B cell (primary cell): Measurements from ENCODE around the gene ZNF132. TPM values are rescaled to one million over a fixed set of nuclear protein-coding genes. Genes with fewer than 3 reads are reported as not detected.

Source experiments
- ATAC-seq: fragments of 200-7000 bp; cut with Tn5 transposase; one replicate; pipeline ENCODE4 v1.10.0; 2021; ENCODE audit warnings: low read depth, mild to moderate bottlenecking, moderate number of reproducible peaks, moderate library complexity
- CTCF ChIA-PET: fragments of 350-600 bp; sonication (Branson Sonifier 250); formaldehyde crosslinking; loops from one replicate; lab custom pipeline; 2021; ENCODE audit warnings: antibody characterized with exemption, inconsistent platforms; lab: Charles Lee
- POLR2A ChIA-PET: fragments of 350-600 bp; sonication (Branson Sonifier 250); formaldehyde crosslinking; loops from one replicate; lab custom pipeline; 2021; ENCODE audit warnings: antibody characterized with exemption; lab: Charles Lee
- DNase-seq: peaks from one replicate; pipeline ENCODE4 v3.0.0; 2013
- H2AFZ ChIP-seq: 2 replicates; pipeline ENCODE4 v1.6.1; 2012; ENCODE audit warnings: mild to moderate bottlenecking, low read depth, low read length; ENCODE audit not compliant: insufficient read depth, poor library complexity, severe bottlenecking
- H3K27ac ChIP-seq, 2 donors: 1 replicate in 1 of 2; 2 replicates in 1 of 2; pipeline ENCODE4 v1.5.1; 2012 to 2013; ENCODE audit warnings: low read length in 2 of 2, mild to moderate bottlenecking in 2 of 2, moderate library complexity in 1 of 2
- H3K27me3 ChIP-seq, 4 experiments: fragments of 200-600 bp in 1 of 4; sonication (generic) in 1 of 4; replicated peaks in 1 of 4; 1 replicate in 2 of 4; 2 replicates in 2 of 4; pipeline versions ENCODE4 v1.6.1 to v1.7.0; 2013 to 2016; ENCODE audit warnings: low read length in 3 of 4, mild to moderate bottlenecking in 2 of 4, mixed read lengths in 1 of 4, moderate library complexity in 1 of 4; ENCODE audit not compliant: insufficient read depth in 4 of 4, control insufficient read depth in 3 of 4; ENCODE audit errors: control extremely low read depth in 1 of 4
- H3K36me3 ChIP-seq, 2 experiments: replicated peaks in 1 of 2; 1 replicate in 1 of 2; 2 replicates in 1 of 2; pipeline versions ENCODE4 v1.6.1 to v1.7.1; 2013; ENCODE audit warnings: low read length in 1 of 2; ENCODE audit not compliant: insufficient read depth in 2 of 2, control insufficient read depth in 1 of 2; ENCODE audit errors: control extremely low read depth in 1 of 2, extremely low read depth in 1 of 2
- H3K4me1 ChIP-seq, 2 donors: fragments of 200-600 bp in 1 of 2; sonication (generic) in 1 of 2; 1 replicate in 1 of 2; 2 replicates in 1 of 2; pipeline versions ENCODE4 v1.5.1 to v1.6.1; 2013 to 2017; ENCODE audit warnings: low read length in 2 of 2; ENCODE audit not compliant: control insufficient read depth in 2 of 2, insufficient read depth in 2 of 2
- H3K4me2 ChIP-seq: replicated peaks from 2 replicates; pipeline ENCODE3; 2012; ENCODE audit warnings: mild to moderate bottlenecking, low read depth, low read length; ENCODE audit not compliant: poor library complexity, severe bottlenecking
- H3K4me3 ChIP-seq, 5 experiments: fragments of 200-600 bp in 1 of 5; sonication (generic) in 1 of 5; 1 replicate in 3 of 5; 2 replicates in 2 of 5; pipeline versions ENCODE4 v1.5.1 to v1.7.0; 2011 to 2016; ENCODE audit warnings: low read length in 4 of 5, mild to moderate bottlenecking in 4 of 5, low read depth in 2 of 5, control low read depth in 1 of 5, moderate library complexity in 1 of 5; ENCODE audit not compliant: insufficient read depth in 1 of 5; ENCODE audit errors: control extremely low read depth in 1 of 5, extremely low read depth in 1 of 5
- H3K79me2 ChIP-seq: fragments of 200-600 bp; sonication (generic); one replicate; pipeline ENCODE4 v1.6.0; 2016; ENCODE audit warnings: low read length; ENCODE audit not compliant: control insufficient read depth, insufficient read depth
- H3K9ac ChIP-seq: fragments of 200-600 bp; sonication (generic); 2 replicates; pipeline ENCODE4 v1.6.1; 2017; ENCODE audit warnings: mild to moderate bottlenecking, low read length, moderate library complexity
- H3K9me3 ChIP-seq, 3 donors: one replicate each; pipeline versions ENCODE4 v1.6.1 to v1.7.1; 2013; ENCODE audit warnings: low read length in 2 of 3; ENCODE audit not compliant: control insufficient read depth in 2 of 3, insufficient read depth in 1 of 3; ENCODE audit errors: control extremely low read depth in 1 of 3
- H4K20me1 ChIP-seq: 2 replicates; pipeline ENCODE4 v1.6.0; 2012; ENCODE audit warnings: mild to moderate bottlenecking, low read length; ENCODE audit not compliant: insufficient read depth, control insufficient read depth, poor library complexity, severe bottlenecking
- H3K27ac Mint-ChIP-seq: one replicate; pipeline ENCODE4 v1.8.0; 2021; ENCODE audit warnings: mixed read lengths
- H3K27me3 Mint-ChIP-seq: one replicate; pipeline ENCODE4 v1.8.0; 2021; ENCODE audit warnings: mixed read lengths
- H3K4me1 Mint-ChIP-seq: one replicate; pipeline ENCODE4 v1.8.0; 2021; ENCODE audit warnings: mixed read lengths
- H3K4me3 Mint-ChIP-seq: one replicate; pipeline ENCODE4 v1.8.0; 2021; ENCODE audit warnings: mixed read lengths
- H3K9me3 Mint-ChIP-seq: one replicate; pipeline ENCODE4 v1.8.0; 2022; ENCODE audit warnings: mixed read lengths; ENCODE audit not compliant: insufficient read depth
- EZH2 ChIP-seq: IDR thresholded peaks from 2 replicates; pipeline ENCODE4 v1.6.1; 2012; ENCODE audit warnings: borderline replicate concordance, low read depth, mild to moderate bottlenecking, moderate library complexity, low read length; ENCODE audit not compliant: insufficient read depth, poor library complexity, severe bottlenecking
- WGBS: methylation state at CpG from one replicate; pipeline ENCODE4 v1.1.5; 2013; ENCODE audit warnings: missing lambda C conversion rate; ENCODE audit not compliant: insufficient coverage; 5-methylcytosine and 5-hydroxymethylcytosine counted together
- intact Hi-C: fragments of 100-400 bp; cut with micrococcal nuclease; formaldehyde crosslinking; loops from one replicate; pipeline ENCODE4 v1.10.0; 2022
- polyA plus RNA-seq: library from polyadenylated mRNA; depleted of rRNA; stranded (reverse); fragments of >200 nt; gene quantifications from 2 replicates; pipeline ENCODE4 v1.2.3, GENCODE V29; 2012
- total RNA-seq, 2 donors: library from RNA; stranded (reverse); fragments of 120-200 nt in 1 of 2; gene quantifications; 1 replicate in 1 of 2; 2 replicates in 1 of 2; pipeline versions ENCODE4 v1.2.3 to v1.2.4, GENCODE V29; 2013 to 2022
- TF ChIP-seq, protein P1 (sequence below): fragments of 200-600 bp; IDR thresholded peaks from one replicate; pipeline ENCODE4 v1.8.0; 2022; ENCODE audit warnings: antibody characterized with exemption, mild to moderate bottlenecking

ZNF132 gene
- total and polyA plus RNA-seq, 2 donors (not counting 1 experiment from before 2014, with no cell fraction given): 1.6 to 14.7 TPM

- H3K9me3 Mint-ChIP-seq: no peaks in the 10 kb centered on the region
- Histone ChIP-seq H3K4me1 (peaks cover 11 to 20% of the 10 kb centered on the region in 2 donors), H3K36me3 (no peaks in the 10 kb centered on the region), H3K27ac (peak overlapping the region; percentile 82 to 93), H4K20me1 (no peaks in the 10 kb centered on the region), H3K9me3 (peaks cover 0 to 3% (median 0%) of the 10 kb centered on the region in 3 donors), H3K9ac (peak overlapping the region; percentile 91), H3K79me2 (peaks cover 5% of the 10 kb centered on the region), H3K4me2 (peak overlapping the region; percentile 85), H3K4me3 (peak overlapping the region; percentile 58 to 93 (median 83)), H3K27me3 (no peaks in the 10 kb centered on the region), H2AFZ (peak overlapping the region; percentile 81)
- DNase-seq (no peak), ATAC-seq (no peak)
- peak overlapping the region; percentile 98 for H3K27ac Mint-ChIP-seq
- CTCF ChIA-PET: interaction anchor here (1.2 to 1.8 kb wide), 2 partner anchors 45 to 112 kb away, joined by 4 to 6 read pairs; partner anchors contain the start of genes ZBTB45 and ZNF497
- H3K4me1 Mint-ChIP-seq: peaks cover 33% of the 10 kb centered on the region
- TF ChIP-seq, protein P1, sequence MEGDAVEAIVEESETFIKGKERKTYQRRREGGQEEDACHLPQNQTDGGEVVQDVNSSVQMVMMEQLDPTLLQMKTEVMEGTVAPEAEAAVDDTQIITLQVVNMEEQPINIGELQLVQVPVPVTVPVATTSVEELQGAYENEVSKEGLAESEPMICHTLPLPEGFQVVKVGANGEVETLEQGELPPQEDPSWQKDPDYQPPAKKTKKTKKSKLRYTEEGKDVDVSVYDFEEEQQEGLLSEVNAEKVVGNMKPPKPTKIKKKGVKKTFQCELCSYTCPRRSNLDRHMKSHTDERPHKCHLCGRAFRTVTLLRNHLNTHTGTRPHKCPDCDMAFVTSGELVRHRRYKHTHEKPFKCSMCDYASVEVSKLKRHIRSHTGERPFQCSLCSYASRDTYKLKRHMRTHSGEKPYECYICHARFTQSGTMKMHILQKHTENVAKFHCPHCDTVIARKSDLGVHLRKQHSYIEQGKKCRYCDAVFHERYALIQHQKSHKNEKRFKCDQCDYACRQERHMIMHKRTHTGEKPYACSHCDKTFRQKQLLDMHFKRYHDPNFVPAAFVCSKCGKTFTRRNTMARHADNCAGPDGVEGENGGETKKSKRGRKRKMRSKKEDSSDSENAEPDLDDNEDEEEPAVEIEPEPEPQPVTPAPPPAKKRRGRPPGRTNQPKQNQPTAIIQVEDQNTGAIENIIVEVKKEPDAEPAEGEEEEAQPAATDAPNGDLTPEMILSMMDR: no peak
- no peak for TF ChIP-seq EZH2
- POLR2A ChIA-PET: interaction anchor here (1.0 to 1.9 kb wide), 2 partner anchors 32 to 45 kb away, joined by 5 to 9 read pairs; partner anchors contain the start of genes ZNF132 and ZNF497
- peak overlapping the region; percentile 97 for H3K4me3 Mint-ChIP-seq
- intact Hi-C loops: loop anchor here (1.0 to 5.0 kb wide), 12 partner anchors 26 to 225 kb away; partner anchors contain the start of genes ERVK3-1, MZF1, ZNF132 and ZNF274
- no peaks in the 10 kb centered on the region for H3K27me3 Mint-ChIP-seq
- WGBS: 30% methylated on average over 22 of the region's 22 CpGs
Observed at GRCh38 chr19:58407658-58408151, 32.2 kb downstream of the ZNF132 start.
